Suprapubic skin (tissue), 3 donors: ENCODE data around the gene HYOU1.
A peak's percentile ranks its signal among the peaks of the same experiment; 100 is the strongest.

Experiments used
- CTCF ChIP-seq, 2 donors: fragments of 200-600 bp in 1 of 2; fragments of 450-650 bp in 1 of 2; sonication (generic) in 1 of 2; IDR thresholded peaks; one replicate each; pipeline ENCODE4 v1.5.1; 2016 to 2019; ENCODE audit warnings: antibody characterized with exemption in 2 of 2, mild to moderate bottlenecking in 1 of 2, moderate library complexity in 1 of 2
- POLR2A ChIP-seq, 2 donors: fragments of 450-650 bp; IDR thresholded peaks; one replicate each; pipeline ENCODE4 v1.6.1; 2017; ENCODE audit warnings: antibody characterized with exemption in 2 of 2, mild to moderate bottlenecking in 2 of 2, moderate library complexity in 2 of 2

- TF ChIP-seq CTCF (IDR thresholded peaks at IDR 0.05) (peak; percentile 9 to 70), POLR2A (IDR thresholded peaks at IDR 0.05) (no peak)
Observed at GRCh38 chr11:119094816-119095065, 37.7 kb upstream of the HYOU1 start.
